K562 (cell line): ENCODE measurements around the gene MDN1. TPM values are rescaled to one million over a fixed set of nuclear protein-coding genes. Genes with fewer than 3 reads are reported as not detected.

Experiments used
- BDP1 ChIP-seq: IDR thresholded peaks from 3 replicates; pipeline ENCODE4 v1.6.1; 2011; ENCODE audit not compliant: insufficient read length, insufficient read depth
- CCNT2 ChIP-seq: IDR thresholded peaks from 2 replicates; pipeline ENCODE4 v1.6.1; 2011; ENCODE audit warnings: borderline replicate concordance, low read depth, mild to moderate bottlenecking, moderate library complexity, mixed read lengths, low read length; ENCODE audit not compliant: insufficient read length; ENCODE audit errors: extremely low read depth
- CEBPG ChIP-seq, 3 experiments: fragments of 200-800 bp in 1 of 3; sonication (Bioruptor generic) in 1 of 3; sonication (generic) in 1 of 3; formaldehyde crosslinking in 1 of 3; IDR thresholded peaks in 2 of 3; conservative IDR thresholded peaks in 1 of 3; 2 replicates each; pipeline versions ENCODE4 v1.6.1 to v1.8.0; 2016 to 2022; ENCODE audit warnings: missing compliant biosample characterization in 2 of 3, missing genetic modification characterization in 2 of 3, mild to moderate bottlenecking in 1 of 3, missing genetic modification reagents in 1 of 3
- E2F3 ChIP-seq: fragments of 250-450 bp; sonication (Bioruptor Pico); IDR thresholded peaks from 2 replicates; pipeline ENCODE4 v1.4.0; 2020; ENCODE audit warnings: mild to moderate bottlenecking
- ETV5 ChIP-seq: sonication (generic); formaldehyde crosslinking; IDR thresholded peaks from 2 replicates; pipeline ENCODE4 v1.4.0; 2020; ENCODE audit warnings: low read depth, mild to moderate bottlenecking, missing genetic modification reagents
- FOXK1 ChIP-seq: sonication (generic); formaldehyde crosslinking; IDR thresholded peaks from 2 replicates; pipeline ENCODE4 v1.8.0; 2022; ENCODE audit warnings: missing genetic modification reagents, mild to moderate bottlenecking, borderline replicate concordance
- MAFG ChIP-seq: fragments of 450-650 bp; conservative IDR thresholded peaks from 2 replicates; pipeline ENCODE4 v1.6.1; 2016; ENCODE audit warnings: missing genetic modification characterization, missing compliant biosample characterization
- NFE2L1 ChIP-seq: fragments of 450-650 bp; IDR thresholded peaks from 2 replicates; pipeline ENCODE4 v1.6.1; 2016; ENCODE audit warnings: missing genetic modification characterization, low read depth, mild to moderate bottlenecking, missing compliant biosample characterization, moderate library complexity, borderline replicate concordance
- NR2C2 ChIP-seq, 2 experiments: fragments of 200-800 bp in 1 of 2; sonication (Bioruptor generic) in 1 of 2; sonication (generic) in 1 of 2; formaldehyde crosslinking in 1 of 2; IDR thresholded peaks; 2 replicates each; pipeline versions ENCODE4 v1.6.1 to v1.8.0; 2016 to 2022; ENCODE audit warnings: mild to moderate bottlenecking in 1 of 2, missing compliant biosample characterization in 1 of 2, missing genetic modification characterization in 1 of 2, missing genetic modification reagents in 1 of 2
- TCF7 ChIP-seq: sonication (generic); IDR thresholded peaks from 2 replicates; pipeline ENCODE4 v1.6.1; 2016; ENCODE audit warnings: antibody characterized with exemption, borderline replicate concordance
- ZNF316 ChIP-seq: fragments of 450-650 bp; IDR thresholded peaks from 2 replicates; pipeline ENCODE4 v1.6.1; 2016
- ZSCAN29 ChIP-seq: fragments of 450-650 bp; IDR thresholded peaks from 2 replicates; pipeline ENCODE4 v1.6.1; 2017
- polyA plus RNA-seq, 8 experiments: library from polyadenylated mRNA; depleted of rRNA in 4 of 8; stranded (reverse) in 5 of 8; unstranded in 3 of 8; fragments of >200 nt; fragmentation: Nextera tagmentation in 2 of 8; fragmentation: Illumina TruSeq in 1 of 8; extraction: Ambion mirVana in 2 of 8; extraction: Trizol in 1 of 8; gene quantifications; 2 replicates each; pipeline versions ENCODE4 v1.2.1 to v1.2.3, GENCODE V29; 2011 to 2014; ENCODE audit warnings: inconsistent platforms in 1 of 8, missing spikeins in 1 of 8
- total RNA-seq, 7 experiments: library from RNA; depleted of rRNA in 6 of 7; stranded (reverse); fragments of >200 nt in 6 of 7; fragmentation: Illumina TruSeq in 2 of 7; extraction: Trizol in 2 of 7; gene quantifications; 2 replicates each; pipeline versions ENCODE4 v1.2.1 to v1.2.3, GENCODE V29; 2011 to 2021; ENCODE audit warnings: low replicate concordance in 1 of 7
- TF ChIP-seq, protein P1 (sequence below), 2 experiments: fragments of 450-650 bp; formaldehyde crosslinking in 1 of 2; IDR thresholded peaks; 2 replicates each; pipeline versions ENCODE4 v1.4.0 to v1.6.1; 2014 to 2020; ENCODE audit warnings: mild to moderate bottlenecking in 2 of 2, borderline replicate concordance in 1 of 2, low read depth in 1 of 2
- TF ChIP-seq, protein P2 (sequence below): fragments of 450-650 bp; IDR thresholded peaks from 2 replicates; pipeline ENCODE4 v1.6.1; 2016
- TF ChIP-seq, protein P3 (sequence below): sonication (generic); IDR thresholded peaks from 2 replicates; pipeline ENCODE4 v1.6.1; 2016
- TF ChIP-seq, protein P4 (sequence below): fragments of 250-450 bp; sonication (Bioruptor Pico); IDR thresholded peaks from 2 replicates; pipeline ENCODE4 v1.4.0; 2020; ENCODE audit warnings: borderline replicate concordance

The MDN1 gene
- total and polyA plus RNA-seq, 9 of the 15 experiments (the other 6 are each of a cell fraction or from before 2014, with no cell fraction given) = 25.6 to 93.6 (median 43.0) TPM

DNA sequence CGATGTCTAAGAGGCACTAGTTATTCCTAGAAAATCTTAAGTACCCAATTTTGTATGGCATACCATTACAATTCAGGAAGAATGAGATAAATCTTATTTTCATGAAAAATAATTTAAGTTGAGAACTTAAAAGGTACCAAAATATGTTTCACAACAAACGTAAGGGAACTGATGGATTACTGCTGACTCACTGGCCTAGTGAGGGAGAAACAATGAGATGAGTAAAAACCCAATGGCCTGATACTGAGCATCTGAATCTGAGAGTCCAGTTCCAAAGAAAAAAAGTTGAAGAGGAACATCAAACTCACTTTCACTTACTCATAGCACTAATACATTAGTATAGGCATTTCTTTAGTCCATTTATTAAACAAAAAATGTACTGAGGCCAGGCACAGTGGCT, 56.0 kb downstream of the MDN1 start (continued):
- peak; percentile 42; the same call in 1 of the 2 replicates for TF ChIP-seq NFE2L1 (tag)
- TF ChIP-seq, protein P1, sequence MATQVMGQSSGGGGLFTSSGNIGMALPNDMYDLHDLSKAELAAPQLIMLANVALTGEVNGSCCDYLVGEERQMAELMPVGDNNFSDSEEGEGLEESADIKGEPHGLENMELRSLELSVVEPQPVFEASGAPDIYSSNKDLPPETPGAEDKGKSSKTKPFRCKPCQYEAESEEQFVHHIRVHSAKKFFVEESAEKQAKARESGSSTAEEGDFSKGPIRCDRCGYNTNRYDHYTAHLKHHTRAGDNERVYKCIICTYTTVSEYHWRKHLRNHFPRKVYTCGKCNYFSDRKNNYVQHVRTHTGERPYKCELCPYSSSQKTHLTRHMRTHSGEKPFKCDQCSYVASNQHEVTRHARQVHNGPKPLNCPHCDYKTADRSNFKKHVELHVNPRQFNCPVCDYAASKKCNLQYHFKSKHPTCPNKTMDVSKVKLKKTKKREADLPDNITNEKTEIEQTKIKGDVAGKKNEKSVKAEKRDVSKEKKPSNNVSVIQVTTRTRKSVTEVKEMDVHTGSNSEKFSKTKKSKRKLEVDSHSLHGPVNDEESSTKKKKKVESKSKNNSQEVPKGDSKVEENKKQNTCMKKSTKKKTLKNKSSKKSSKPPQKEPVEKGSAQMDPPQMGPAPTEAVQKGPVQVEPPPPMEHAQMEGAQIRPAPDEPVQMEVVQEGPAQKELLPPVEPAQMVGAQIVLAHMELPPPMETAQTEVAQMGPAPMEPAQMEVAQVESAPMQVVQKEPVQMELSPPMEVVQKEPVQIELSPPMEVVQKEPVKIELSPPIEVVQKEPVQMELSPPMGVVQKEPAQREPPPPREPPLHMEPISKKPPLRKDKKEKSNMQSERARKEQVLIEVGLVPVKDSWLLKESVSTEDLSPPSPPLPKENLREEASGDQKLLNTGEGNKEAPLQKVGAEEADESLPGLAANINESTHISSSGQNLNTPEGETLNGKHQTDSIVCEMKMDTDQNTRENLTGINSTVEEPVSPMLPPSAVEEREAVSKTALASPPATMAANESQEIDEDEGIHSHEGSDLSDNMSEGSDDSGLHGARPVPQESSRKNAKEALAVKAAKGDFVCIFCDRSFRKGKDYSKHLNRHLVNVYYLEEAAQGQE (IDR thresholded peaks at IDR 0.05; ENCODE audit: borderline replicate concordance) = no peak
- TF ChIP-seq, protein P1 (CRISPR knock-in tag; IDR thresholded peaks at IDR 0.05; ENCODE audit: low read depth) = no peak
- TF ChIP-seq CCNT2 = no peak
- TF ChIP-seq NR2C2 (CRISPR knock-in tag; IDR thresholded peaks at IDR 0.05) = no peak
- TF ChIP-seq NR2C2 (tag; IDR thresholded peaks at IDR 0.05) = no peak
- TF ChIP-seq ETV5 (CRISPR knock-in tag) = no peak
- TF ChIP-seq, protein P2, sequence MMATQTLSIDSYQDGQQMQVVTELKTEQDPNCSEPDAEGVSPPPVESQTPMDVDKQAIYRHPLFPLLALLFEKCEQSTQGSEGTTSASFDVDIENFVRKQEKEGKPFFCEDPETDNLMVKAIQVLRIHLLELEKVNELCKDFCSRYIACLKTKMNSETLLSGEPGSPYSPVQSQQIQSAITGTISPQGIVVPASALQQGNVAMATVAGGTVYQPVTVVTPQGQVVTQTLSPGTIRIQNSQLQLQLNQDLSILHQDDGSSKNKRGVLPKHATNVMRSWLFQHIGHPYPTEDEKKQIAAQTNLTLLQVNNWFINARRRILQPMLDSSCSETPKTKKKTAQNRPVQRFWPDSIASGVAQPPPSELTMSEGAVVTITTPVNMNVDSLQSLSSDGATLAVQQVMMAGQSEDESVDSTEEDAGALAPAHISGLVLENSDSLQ = no peak
- no peak for TF ChIP-seq E2F3 (CRISPR knock-in tag)
- TF ChIP-seq, protein P3, sequence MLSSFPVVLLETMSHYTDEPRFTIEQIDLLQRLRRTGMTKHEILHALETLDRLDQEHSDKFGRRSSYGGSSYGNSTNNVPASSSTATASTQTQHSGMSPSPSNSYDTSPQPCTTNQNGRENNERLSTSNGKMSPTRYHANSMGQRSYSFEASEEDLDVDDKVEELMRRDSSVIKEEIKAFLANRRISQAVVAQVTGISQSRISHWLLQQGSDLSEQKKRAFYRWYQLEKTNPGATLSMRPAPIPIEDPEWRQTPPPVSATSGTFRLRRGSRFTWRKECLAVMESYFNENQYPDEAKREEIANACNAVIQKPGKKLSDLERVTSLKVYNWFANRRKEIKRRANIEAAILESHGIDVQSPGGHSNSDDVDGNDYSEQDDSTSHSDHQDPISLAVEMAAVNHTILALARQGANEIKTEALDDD = no peak
- 0 out of 2 replicates have a peak, but pooled peaks have one; percentile 3 for TF ChIP-seq ZNF316
- no peak for TF ChIP-seq TCF7
- TF ChIP-seq CEBPG (CRISPR knock-in tag; IDR thresholded peaks at IDR 0.05) = no peak
- TF ChIP-seq CEBPG (tag; conservative IDR thresholded peaks at IDR 0.05 in 1 of 2, IDR thresholded peaks at IDR 0.05 in 1 of 2) = no peak
- TF ChIP-seq, protein P4, sequence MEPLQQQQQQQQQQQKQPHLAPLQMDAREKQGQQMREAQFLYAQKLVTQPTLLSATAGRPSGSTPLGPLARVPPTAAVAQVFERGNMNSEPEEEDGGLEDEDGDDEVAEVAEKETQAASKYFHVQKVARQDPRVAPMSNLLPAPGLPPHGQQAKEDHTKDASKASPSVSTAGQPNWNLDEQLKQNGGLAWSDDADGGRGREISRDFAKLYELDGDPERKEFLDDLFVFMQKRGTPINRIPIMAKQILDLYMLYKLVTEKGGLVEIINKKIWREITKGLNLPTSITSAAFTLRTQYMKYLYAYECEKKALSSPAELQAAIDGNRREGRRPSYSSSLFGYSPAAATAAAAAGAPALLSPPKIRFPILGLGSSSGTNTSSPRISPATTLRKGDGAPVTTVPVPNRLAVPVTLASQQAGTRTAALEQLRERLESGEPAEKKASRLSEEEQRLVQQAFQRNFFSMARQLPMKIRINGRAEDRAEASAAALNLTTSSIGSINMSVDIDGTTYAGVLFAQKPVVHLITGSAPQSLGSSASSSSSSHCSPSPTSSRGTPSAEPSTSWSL (CRISPR knock-in tag) = no peak
- TF ChIP-seq MAFG (tag) = peak; percentile 70
- TF ChIP-seq ZSCAN29 = no peak
- TF ChIP-seq FOXK1 (CRISPR knock-in tag) = no peak
- no peak for TF ChIP-seq BDP1
